A549 (cell line): ENCODE measurements around the gene ABCD2. TPM values are rescaled to one million over a fixed set of nuclear protein-coding genes. Genes with fewer than 3 reads are reported as not detected.
"Not testable (repeated sequence)": the region's sequence is repeated elsewhere in the genome, so short reads cannot be mapped to it uniquely, and the experiment has no call there.

Source experiments
- ATAC-seq, 2 experiments: fragments of 200-7000 bp in 1 of 2; fragments of >200 bp in 1 of 2; cut with Nextera tagmentation in 1 of 2; cut with Tn5 transposase in 1 of 2; 3 replicates each; pipeline versions ENCODE4 v1.8.0 to v1.9.1; 2018 to 2020; ENCODE audit warnings: mild to moderate bottlenecking in 1 of 2, moderate library complexity in 1 of 2
- CTCF ChIA-PET: fragments of 300-600 bp; sonication (Branson Sonifier 250); formaldehyde crosslinking; extraction: SDS; loops from one replicate; lab custom pipeline; 2021; ENCODE audit warnings: antibody characterized with exemption, inconsistent platforms; lab: Yijun Ruan, JAX
- POLR2A ChIA-PET: fragments of 350-600 bp; formaldehyde crosslinking; extraction: SDS; loops from one replicate; lab custom pipeline; 2021; ENCODE audit warnings: antibody characterized with exemption, inconsistent platforms; lab: Yijun Ruan, JAX
- DNase-seq, 2 experiments: peaks; one replicate each; pipeline versions ENCODE4 v3.0.0 to v3.0.0-alpha.2; 2011 to 2016; ENCODE audit warnings: low read depth in 1 of 2, low spot score in 1 of 2
- FAIRE-seq: peaks from 2 replicates; lab custom pipeline; 2011; peaks lifted over from hg19 to GRCh38; lab: Jason Lieb, UNC
- H3K27ac ChIP-seq, 2 experiments: fragments of >200 bp; sonication (Bioruptor Twin); formaldehyde crosslinking; 3 replicates each; pipeline ENCODE4 v1.5.1; 2016 to 2017
- H3K4me1 ChIP-seq: fragments of >200 bp; sonication (Bioruptor Twin); formaldehyde crosslinking; 3 replicates; pipeline ENCODE4 v1.6.1; 2016
- H3K4me2 ChIP-seq: fragments of >200 bp; sonication (Bioruptor Twin); formaldehyde crosslinking; 3 replicates; pipeline ENCODE4 v1.6.1; 2016
- H3K4me3 ChIP-seq: fragments of >200 bp; sonication (Bioruptor Twin); formaldehyde crosslinking; 3 replicates; pipeline ENCODE4 v1.5.1; 2016
- H3K9me3 ChIP-seq: fragments of >200 bp; sonication (Bioruptor Twin); formaldehyde crosslinking; 3 replicates; pipeline ENCODE4 v1.6.1; 2016
- ATOH8 ChIP-seq: fragments of 250-450 bp; sonication (Bioruptor Pico); IDR thresholded peaks from 2 replicates; pipeline ENCODE4 v1.5.0; 2020; ENCODE audit warnings: low read depth, mild to moderate bottlenecking, moderate library complexity
- BCL3 ChIP-seq: fragments of >200 bp; sonication (Bioruptor Twin); formaldehyde crosslinking; IDR thresholded peaks from 3 replicates; pipeline ENCODE4 v1.6.1; 2016
- BHLHE40 ChIP-seq: IDR thresholded peaks from 2 replicates; pipeline ENCODE4 v1.6.1; 2012; ENCODE audit warnings: low read depth, low read length, inconsistent platforms
- CEBPB ChIP-seq, 2 experiments: fragments of >200 bp in 1 of 2; sonication (Bioruptor Twin) in 1 of 2; formaldehyde crosslinking in 1 of 2; IDR thresholded peaks; 2 replicates each; pipeline ENCODE4 v1.6.1; 2012 to 2016
- CHD4 ChIP-seq: fragments of 200-600 bp; sonication (generic); IDR thresholded peaks from 2 replicates; pipeline ENCODE4 v1.6.1; 2016; ENCODE audit warnings: antibody characterized with exemption, mild to moderate bottlenecking, borderline replicate concordance
- EHF ChIP-seq: fragments of 250-450 bp; sonication (Bioruptor Pico); IDR thresholded peaks from 2 replicates; pipeline ENCODE4 v1.5.0; 2020; ENCODE audit warnings: mild to moderate bottlenecking
- ELK1 ChIP-seq: fragments of 150-350 bp; IDR thresholded peaks from 2 replicates; pipeline ENCODE4 v1.6.1; 2014; ENCODE audit warnings: low read depth, mild to moderate bottlenecking, low read length
- FOSL2 ChIP-seq, 2 experiments: fragments of 450-650 bp in 1 of 2; fragments of >200 bp in 1 of 2; sonication (Bioruptor Twin) in 1 of 2; formaldehyde crosslinking; IDR thresholded peaks; 2 replicates each; pipeline versions ENCODE4 v1.5.0 to v1.6.1; 2016 to 2020; ENCODE audit warnings: mild to moderate bottlenecking in 1 of 2, moderate library complexity in 1 of 2
- FOXS1 ChIP-seq: fragments of 250-450 bp; sonication (Bioruptor Pico); IDR thresholded peaks from 2 replicates; pipeline ENCODE4 v1.5.0; 2020; ENCODE audit warnings: mild to moderate bottlenecking, moderate library complexity
- GATA3 ChIP-seq: IDR thresholded peaks from 2 replicates; pipeline ENCODE4 v1.6.1; 2012; ENCODE audit warnings: borderline replicate concordance
- HDAC2 ChIP-seq: fragments of 200-600 bp; sonication (generic); IDR thresholded peaks from 2 replicates; pipeline ENCODE4 v1.6.1; 2016
- HEYL ChIP-seq: fragments of 250-450 bp; sonication (Bioruptor Pico); IDR thresholded peaks from 2 replicates; pipeline ENCODE4 v1.8.0; 2021; ENCODE audit warnings: mild to moderate bottlenecking, moderate library complexity
- HOXA7 ChIP-seq: fragments of 250-450 bp; sonication (Bioruptor Pico); IDR thresholded peaks from 2 replicates; pipeline ENCODE4 v1.5.0; 2020; ENCODE audit warnings: mild to moderate bottlenecking, moderate library complexity
- HOXB13 ChIP-seq: fragments of 250-450 bp; sonication (Bioruptor Pico); IDR thresholded peaks from 2 replicates; pipeline ENCODE4 v1.5.0; 2020; ENCODE audit warnings: low read depth, mild to moderate bottlenecking, moderate library complexity
- HOXB5 ChIP-seq: fragments of 250-450 bp; sonication (Bioruptor Pico); IDR thresholded peaks from 2 replicates; pipeline ENCODE4 v1.5.0; 2020; ENCODE audit warnings: mild to moderate bottlenecking, moderate library complexity
- JUNB ChIP-seq: fragments of >200 bp; sonication (Bioruptor Twin); formaldehyde crosslinking; IDR thresholded peaks from 2 replicates; pipeline ENCODE4 v1.6.1; 2016
- KDM1A ChIP-seq: fragments of 200-600 bp; sonication (generic); IDR thresholded peaks from 2 replicates; pipeline ENCODE4 v1.6.1; 2016; ENCODE audit warnings: low read depth, mild to moderate bottlenecking
- NPAS2 ChIP-seq: fragments of 250-450 bp; sonication (Bioruptor Pico); IDR thresholded peaks from 2 replicates; pipeline ENCODE4 v1.8.0; 2022; ENCODE audit warnings: mild to moderate bottlenecking, moderate library complexity, borderline replicate concordance
- NR3C1 ChIP-seq: fragments of >200 bp; sonication (Bioruptor Twin); formaldehyde crosslinking; IDR thresholded peaks from 3 replicates; pipeline ENCODE4 v1.6.1; 2017
- PHF8 ChIP-seq: fragments of 200-600 bp; sonication (generic); IDR thresholded peaks from 2 replicates; pipeline ENCODE4 v1.6.1; 2016; ENCODE audit warnings: low read depth, mild to moderate bottlenecking, antibody characterized with exemption, moderate library complexity, borderline replicate concordance
- POLR2A ChIP-seq: IDR thresholded peaks from 2 replicates; pipeline ENCODE4 v1.6.1; 2012; ENCODE audit warnings: mild to moderate bottlenecking, low read length
- RAD21 ChIP-seq, 2 experiments: fragments of >200 bp in 1 of 2; sonication (Bioruptor Twin) in 1 of 2; formaldehyde crosslinking in 1 of 2; IDR thresholded peaks in 1 of 2; conservative IDR thresholded peaks in 1 of 2; 2 replicates in 1 of 2; 3 replicates in 1 of 2; pipeline ENCODE4 v1.6.1; 2012 to 2018; ENCODE audit warnings: inconsistent platforms in 1 of 2
- RARB ChIP-seq: fragments of 250-450 bp; sonication (Bioruptor Pico); IDR thresholded peaks from 2 replicates; pipeline ENCODE4 v1.8.0; 2021; ENCODE audit warnings: mild to moderate bottlenecking, moderate library complexity
- RNF2 ChIP-seq: fragments of 200-600 bp; sonication (generic); IDR thresholded peaks from 2 replicates; pipeline ENCODE4 v1.6.1; 2016; ENCODE audit warnings: low read depth, mild to moderate bottlenecking, antibody characterized with exemption, moderate library complexity, borderline replicate concordance
- TFCP2L1 ChIP-seq: fragments of 250-450 bp; sonication (Bioruptor Pico); IDR thresholded peaks from 2 replicates; pipeline ENCODE4 v1.5.0; 2021; ENCODE audit warnings: mild to moderate bottlenecking
- ZC3H11A ChIP-seq: fragments of 450-650 bp; IDR thresholded peaks from 2 replicates; pipeline ENCODE4 v1.6.1; 2014; ENCODE audit warnings: antibody characterized with exemption, mild to moderate bottlenecking
- ZFP36 ChIP-seq: fragments of 450-650 bp; IDR thresholded peaks from 2 replicates; pipeline ENCODE4 v1.6.1; 2014; ENCODE audit warnings: borderline replicate concordance; ENCODE audit not compliant: partially characterized antibody
- ZNF302 ChIP-seq: fragments of 250-450 bp; sonication (Bioruptor Pico); IDR thresholded peaks from 2 replicates; pipeline ENCODE4 v1.9.0; 2021; ENCODE audit warnings: inconsistent platforms, mild to moderate bottlenecking, moderate library complexity
- WGBS: methylation state at CpG from one replicate; pipeline ENCODE4 v1.1.6; 2017; ENCODE audit errors: missing lambda C conversion rate; 5-methylcytosine and 5-hydroxymethylcytosine counted together
- polyA plus RNA-seq, 4 experiments: library from polyadenylated mRNA; depleted of rRNA in 3 of 4; stranded (reverse); fragments of >200 nt; fragmentation: RNase III in 1 of 4; extraction: RNeasy Plus Mini Kit Qiagen cat#74134 plus additional on column Dnase treatment in 1 of 4; gene quantifications; 2 replicates in 3 of 4; 3 replicates in 1 of 4; pipeline ENCODE4 v1.2.3, GENCODE V29; 2011 to 2017

Gene ABCD2
- polyA plus RNA-seq, 2 of the 4 experiments (the other 2 are of a cell fraction) = 0.01 TPM; not detected in 1

- no peak for DNase-seq
- ATAC-seq = no peak
- no peak for FAIRE-seq
- WGBS = 2% methylated on average over 1 of the region's 1 CpG
- CTCF ChIA-PET = interaction anchor here (0.6 kb wide), 1 partner anchor 379 kb away, joined by 3 read pairs; no protein-coding TSS in a partner anchor
- no peak overlapping the region for H3K4me3 ChIP-seq
- H3K27ac ChIP-seq = no peak overlapping the region
- H3K4me2 ChIP-seq = no peak overlapping the region
- no peaks in the 10 kb centered on the region for H3K9me3 ChIP-seq
- H3K4me1 ChIP-seq = no peaks in the 10 kb centered on the region
- TF ChIP-seq FOXS1 (CRISPR knock-in tag) (no peak), RAD21 (conservative IDR thresholded peaks at IDR 0.05 in 1 of 2, IDR thresholded peaks at IDR 0.05 in 1 of 2) (no peak), CEBPB (IDR thresholded peaks at IDR 0.05) (no peak), ATOH8 (no peak)
- POLR2A ChIA-PET = no interaction called here
Measured at GRCh38 chr12:39623919-39624318, 4.3 kb upstream of the ABCD2 start.

- POLR2A ChIA-PET, DNase-seq, H3K4me3 ChIP-seq, H3K4me2 ChIP-seq, H3K9me3 ChIP-seq, H3K4me1 ChIP-seq, H3K27ac ChIP-seq, FAIRE-seq, ATAC-seq: not testable (repeated sequence)
- CTCF ChIA-PET = interaction anchor here (0.6 to 1.6 kb wide), 2 partner anchors 69 to 380 kb away, joined by 3 to 5 read pairs; no protein-coding TSS in a partner anchor
- 79% methylated on average over 10 of the region's 10 CpGs for WGBS
Measured at GRCh38 chr12:39623160-39623559, 3.6 kb upstream of the ABCD2 start.

- no peak overlapping the region for H3K27ac ChIP-seq
- no peaks in the 10 kb centered on the region for H3K4me1 ChIP-seq
- no peak for TF ChIP-seq TFCP2L1 (CRISPR knock-in tag)
- TF ChIP-seq BCL3 = no peak
- no peak for TF ChIP-seq FOSL2 (IDR thresholded peaks at IDR 0.05)
- no peak for TF ChIP-seq FOSL2 (CRISPR knock-in tag; IDR thresholded peaks at IDR 0.05)
- no peak for TF ChIP-seq HOXA7 (CRISPR knock-in tag)
- TF ChIP-seq ZFP36 = no peak
- no peak for TF ChIP-seq BHLHE40
- no peak for TF ChIP-seq PHF8
- TF ChIP-seq HDAC2 = no peak
- TF ChIP-seq GATA3 = no peak
- no peak for TF ChIP-seq KDM1A
- no peak for TF ChIP-seq NR3C1
- POLR2A ChIA-PET = no interaction called here
- CTCF ChIA-PET = interaction anchor here (1.2 to 1.6 kb wide), 2 partner anchors 70 to 304 kb away, joined by 3 to 5 read pairs; no protein-coding TSS in a partner anchor
- FAIRE-seq (no peak), DNase-seq (no peak), ATAC-seq (no peak)
- H3K9me3 ChIP-seq = no peaks in the 10 kb centered on the region
- 0% methylated on average over 1 of the region's 1 CpG for WGBS
- no peak overlapping the region for H3K4me3 ChIP-seq
- no peak overlapping the region for H3K4me2 ChIP-seq
Measured at GRCh38 chr12:39622306-39622705, 2.7 kb upstream of the ABCD2 start.

- TF ChIP-seq ZNF302 (no peak), RNF2 (no peak), ELK1 (no peak), RARB (CRISPR knock-in tag) (no peak), NPAS2 (CRISPR knock-in tag) (no peak), HEYL (CRISPR knock-in tag) (no peak), CEBPB (IDR thresholded peaks at IDR 0.05) (no peak), HOXB13 (CRISPR knock-in tag) (no peak), PHF8 (no peak), POLR2A (no peak), JUNB (no peak), TFCP2L1 (CRISPR knock-in tag) (no peak), BHLHE40 (no peak), HOXB5 (CRISPR knock-in tag) (no peak), EHF (CRISPR knock-in tag) (no peak), ZC3H11A (no peak), CHD4 (no peak)
- TF ChIP-seq, all 56 proteins: peak for 0
- Histone ChIP-seq H3K4me2 (no peak overlapping the region), H3K4me3 (no peak overlapping the region), H3K27ac (no peak overlapping the region), H3K9me3 (no peaks in the 10 kb centered on the region), H3K4me1 (no peaks in the 10 kb centered on the region)
- ChIA-PET POLR2A (no interaction called here), CTCF (interaction anchor here (1.2 kb wide), 1 partner anchor 304 kb away, joined by 3 read pairs; no protein-coding TSS in a partner anchor)
- DNase-seq = no peak
- FAIRE-seq = no peak
- no peak for ATAC-seq
Measured at GRCh38 chr12:39621670-39622069, 2.1 kb upstream of the ABCD2 start.
